ENCODE measurements around the gene SAMD5.

SAMD5 gene

DNA sequence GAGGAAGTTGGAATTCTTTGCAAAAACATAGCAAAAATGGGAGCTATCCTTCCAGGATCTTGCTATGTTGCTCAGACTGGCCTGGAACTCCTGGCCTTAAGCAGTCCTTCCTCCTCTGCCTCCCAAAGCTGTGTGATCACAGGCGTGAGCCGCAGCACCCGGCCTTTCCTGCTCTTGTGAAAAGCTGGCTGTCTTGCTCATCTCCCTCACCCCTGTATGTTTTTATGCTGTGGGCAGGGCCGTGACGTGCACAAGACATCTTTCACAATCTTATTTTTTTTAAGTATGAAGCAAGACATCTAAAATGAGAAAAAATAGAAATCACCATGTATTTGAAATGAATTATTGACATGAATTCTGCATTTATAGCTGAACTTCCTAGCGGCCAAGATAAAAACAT lies 110.4 kb downstream of the SAMD5 start:
- no peak for DNase-seq (ENCODE audit: low read depth in 2 of 3, low spot score in 2 of 3)
